ENCODE measurements around the gene SLC10A1.
"Not testable (repeated sequence)": the region's sequence is repeated elsewhere in the genome, so short reads cannot be mapped to it uniquely, and the experiment has no call there.

The SLC10A1 gene

DNA sequence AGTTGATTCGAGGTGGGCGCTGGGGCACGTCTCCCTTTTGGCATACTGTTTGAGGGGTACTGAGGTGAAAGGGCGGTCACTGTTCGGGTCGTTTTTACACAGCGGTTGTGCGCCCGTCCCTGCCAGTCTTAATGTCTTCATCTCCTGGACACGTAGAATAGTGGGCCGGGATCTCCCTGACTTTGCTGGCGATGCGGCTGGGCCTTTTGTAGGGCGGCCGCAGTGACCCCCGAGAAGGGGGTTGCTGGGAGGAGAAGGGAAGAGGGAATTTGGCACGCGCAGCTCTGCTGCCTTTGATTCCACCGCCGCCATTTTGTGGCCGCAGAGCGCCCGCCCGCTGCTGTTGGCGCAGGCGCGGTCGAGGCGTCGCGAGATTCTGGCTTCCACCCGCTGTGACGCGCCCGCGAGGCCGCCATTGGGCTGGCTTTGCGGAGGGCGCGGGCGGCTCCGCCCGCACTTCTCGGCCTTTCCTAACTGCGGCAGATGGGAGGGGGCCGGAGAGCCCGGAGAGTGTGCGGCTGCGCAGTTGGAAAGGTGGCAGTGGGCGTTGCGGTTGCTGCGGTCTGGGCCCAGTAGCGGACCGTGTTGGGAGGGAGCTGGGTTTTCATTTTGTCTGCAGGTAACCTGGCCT, 29.6 kb downstream of the SLC10A1 start:
- peak; percentile 89 to 90 for DNase-seq

DNA sequence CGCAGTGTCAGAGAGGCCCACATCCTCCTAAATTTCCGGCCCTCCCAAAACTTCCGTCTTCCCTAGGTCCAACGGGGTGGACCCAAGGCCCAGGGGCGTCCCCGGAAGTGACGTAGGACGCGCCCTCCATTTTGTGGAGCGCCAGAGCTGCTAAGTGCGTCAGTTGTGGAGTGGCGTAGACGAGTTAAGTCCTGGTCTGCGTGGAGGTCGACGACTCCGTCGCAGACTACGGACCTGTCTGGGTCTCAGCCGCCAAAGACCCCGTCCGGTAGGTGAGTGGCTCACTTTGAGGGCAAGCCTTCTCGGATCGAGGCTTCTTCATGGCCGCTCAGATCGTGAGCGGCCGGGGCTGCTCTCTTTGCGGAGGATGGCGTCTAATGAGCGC, 30.1 kb downstream of the SLC10A1 start, which contains the start of gene SRSF5:
SRSF5 (plus strand) TSS at position 159 of the 385 bp plus-strand sequence. CDS start 1,015 bp downstream, outside the sequence.
- peak; percentile 87 to 91 for DNase-seq

DNA sequence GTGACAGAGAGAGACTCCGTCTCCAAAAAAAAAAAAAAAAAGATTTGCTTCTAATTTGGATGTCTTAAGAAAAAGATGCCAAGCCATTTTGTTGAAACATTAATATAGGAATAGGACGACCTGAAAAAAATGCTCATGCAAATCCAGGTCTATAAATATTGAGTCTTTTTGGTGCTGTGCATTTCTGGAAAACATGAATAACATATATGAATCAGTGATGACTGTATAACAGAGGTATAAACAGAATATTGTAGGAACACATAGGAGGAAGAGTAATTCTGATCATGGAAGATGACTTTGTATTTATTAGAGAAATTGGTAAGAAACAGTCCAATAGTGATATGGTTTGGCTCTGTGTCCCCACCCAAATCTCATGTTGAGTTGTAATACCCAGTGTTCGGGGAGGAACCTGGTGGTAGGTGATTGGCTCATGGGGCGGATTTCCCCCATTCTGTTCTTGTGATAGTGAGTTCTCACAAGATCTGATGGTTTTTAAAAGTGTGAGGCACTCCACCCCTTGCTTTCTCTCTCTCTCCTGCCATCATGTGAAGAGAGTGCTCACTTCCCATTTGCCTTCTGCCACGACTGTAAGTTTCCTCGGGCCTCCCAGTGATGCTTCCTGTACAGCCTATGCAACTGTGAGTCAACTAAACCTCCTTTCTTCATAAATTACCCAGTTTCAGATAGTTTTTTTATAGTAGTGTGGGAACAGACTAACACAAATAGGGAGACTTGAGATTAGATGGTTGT, 33.1 kb downstream of the SLC10A1 start:
- DNase-seq, result peak; percentile 22 to 25

DNA sequence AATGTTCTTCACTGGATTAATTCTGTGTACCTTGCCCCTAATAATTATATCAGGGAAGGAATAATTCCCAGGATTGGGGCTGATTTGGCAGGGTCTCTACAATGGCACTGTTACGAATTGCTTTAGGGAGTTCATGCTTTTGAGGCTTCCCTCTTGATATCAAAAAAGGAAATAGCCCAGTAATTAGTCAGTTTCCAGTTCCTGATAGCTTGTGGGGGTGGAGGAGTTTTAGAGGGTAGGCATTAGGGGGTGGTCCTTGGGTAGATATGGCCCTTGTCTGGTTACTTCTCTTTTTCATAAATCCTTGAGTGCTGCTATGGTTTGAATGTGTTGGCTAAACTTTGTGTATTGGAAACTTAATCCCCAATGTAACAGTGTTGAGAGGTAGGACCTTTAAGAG, 36.2 kb downstream of the SLC10A1 start:
- DNase-seq, result no peak

DNA sequence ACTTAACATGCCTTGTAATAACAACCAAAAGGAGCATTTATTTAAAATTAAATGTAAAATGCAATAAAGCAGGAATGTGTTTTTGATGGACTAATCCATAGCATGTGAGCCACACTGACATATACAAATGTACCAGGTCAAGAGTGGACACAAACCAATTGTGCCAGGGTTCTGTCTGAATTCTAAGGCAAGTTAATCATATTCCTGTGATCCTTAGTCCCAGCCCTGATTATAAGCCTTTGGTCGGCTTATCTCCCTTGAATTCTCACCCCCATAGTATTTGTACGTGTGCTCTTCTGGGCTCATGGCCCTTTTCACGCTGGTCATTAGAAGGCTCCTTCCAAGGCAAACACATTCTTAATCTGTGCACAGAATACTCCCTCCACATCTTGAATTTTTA, 40.7 kb downstream of the SLC10A1 start:
- no peak for DNase-seq

DNA sequence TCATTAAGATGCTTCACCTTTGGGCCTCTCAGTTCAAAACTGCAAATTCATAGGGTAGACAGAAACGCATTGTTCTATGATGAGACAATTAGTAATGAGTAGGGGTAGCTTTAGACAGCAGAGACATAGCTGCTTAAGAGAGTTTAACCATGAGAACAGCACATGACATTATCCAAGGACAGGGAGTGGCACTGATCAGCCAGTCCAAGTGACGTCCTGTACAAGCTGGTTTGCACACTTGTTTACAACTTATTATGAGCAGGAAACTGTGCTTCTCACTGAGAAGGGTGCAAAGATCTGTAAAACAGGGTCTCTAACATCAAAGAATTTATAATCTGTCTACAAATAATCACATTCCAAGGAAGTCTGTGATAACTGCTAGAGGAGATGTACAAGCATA, 41.3 kb downstream of the SLC10A1 start:
- no peak for DNase-seq

DNA sequence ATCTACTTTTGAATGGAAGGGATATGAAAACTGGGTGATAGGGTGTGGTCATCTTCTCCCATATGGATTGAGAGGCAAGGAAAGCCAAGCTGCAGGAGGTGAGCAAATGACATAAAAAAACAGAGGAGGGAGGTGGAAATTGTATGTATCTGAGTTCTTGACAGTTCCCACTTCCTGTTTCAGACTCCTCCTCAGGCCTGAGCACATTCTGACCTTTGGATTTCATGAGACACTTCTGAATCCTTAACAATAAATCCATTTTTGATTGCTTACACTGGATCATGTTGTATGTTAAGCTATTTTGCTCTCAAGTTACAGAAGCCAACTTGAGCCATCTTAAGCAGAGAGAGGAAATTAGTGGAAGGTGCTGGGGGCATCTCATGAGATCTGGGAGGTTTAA, 41.7 kb downstream of the SLC10A1 start:
- no peak for DNase-seq

DNA sequence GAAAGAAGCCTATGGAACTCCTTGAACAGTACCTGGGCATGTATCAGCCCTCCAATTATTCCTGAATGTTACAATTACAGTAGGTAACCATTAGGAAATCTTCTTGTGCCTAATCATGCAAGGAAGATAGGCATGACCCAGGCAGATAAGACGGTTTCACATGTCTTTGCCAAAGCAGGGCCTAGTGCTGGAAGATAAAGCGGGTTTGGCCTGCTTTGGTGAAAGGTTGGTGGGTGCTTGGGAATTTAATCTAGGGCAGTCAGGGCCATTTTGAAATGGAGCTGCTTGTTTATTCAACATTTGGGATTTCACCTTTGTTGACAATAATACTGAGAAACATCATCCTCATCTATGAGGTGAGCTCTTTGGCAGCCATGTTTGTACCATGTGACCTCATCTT, 42.6 kb downstream of the SLC10A1 start:
- DNase-seq, result no peak

DNA sequence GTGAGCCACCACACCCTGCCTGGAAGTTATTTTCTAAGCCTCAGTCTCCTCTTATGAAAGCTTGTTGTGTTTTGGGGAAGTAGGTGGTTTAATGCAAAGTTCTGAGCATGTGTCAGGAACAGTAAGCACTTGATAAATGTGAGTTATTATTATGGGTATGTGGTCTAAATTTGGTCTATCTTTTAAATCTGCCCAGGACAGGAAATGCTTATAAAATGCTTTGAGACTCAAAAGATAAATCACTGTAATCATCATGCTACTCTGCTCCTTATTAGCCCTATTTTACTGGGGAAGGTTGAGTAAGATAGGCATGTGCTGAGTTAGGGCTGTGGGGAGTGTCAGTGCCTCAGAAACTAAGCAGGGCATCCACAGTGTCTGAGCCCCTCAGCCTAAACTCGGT, 43.2 kb downstream of the SLC10A1 start:
- no peak for DNase-seq

DNA sequence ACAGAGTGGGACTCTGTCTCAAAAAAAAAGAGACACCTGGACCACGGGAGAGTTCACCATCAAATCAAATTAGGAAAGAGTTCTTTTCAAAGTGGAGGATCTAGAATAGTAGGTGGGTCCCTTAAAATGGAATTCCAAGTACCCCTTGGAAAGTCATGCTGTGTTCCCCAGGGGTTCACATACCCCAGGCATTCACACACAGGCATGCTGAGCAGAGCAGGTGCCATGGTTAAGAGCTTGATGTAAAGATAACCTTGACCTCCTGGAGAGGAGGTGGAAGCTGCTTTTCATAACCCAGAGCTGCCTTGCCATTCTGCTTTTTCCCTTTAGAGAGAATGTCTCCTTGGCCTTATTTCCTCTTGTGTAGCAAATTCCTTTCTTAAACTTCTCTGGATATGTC, 44.3 kb downstream of the SLC10A1 start:
- no peak for DNase-seq

DNA sequence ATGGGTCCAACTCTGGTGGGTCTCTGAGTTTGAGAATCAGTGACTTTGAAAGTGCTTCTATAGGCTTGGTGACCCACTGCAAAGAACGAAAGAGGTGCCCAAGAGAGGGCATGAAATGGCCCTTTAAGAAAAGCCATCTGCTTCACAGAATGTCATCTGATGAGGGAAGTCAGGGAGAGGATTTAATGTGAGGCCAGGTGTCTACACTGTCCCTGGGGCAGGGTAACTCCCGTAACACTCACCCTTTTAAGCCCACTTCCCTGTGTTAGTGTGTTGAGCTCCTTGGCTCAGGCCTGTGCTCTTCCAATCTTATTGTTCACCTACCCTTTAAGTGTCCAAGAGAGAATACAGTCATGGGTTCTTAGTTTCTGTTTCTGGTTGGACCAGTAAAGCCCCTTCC, 46.5 kb downstream of the SLC10A1 start:
- DNase-seq, result no peak

DNA sequence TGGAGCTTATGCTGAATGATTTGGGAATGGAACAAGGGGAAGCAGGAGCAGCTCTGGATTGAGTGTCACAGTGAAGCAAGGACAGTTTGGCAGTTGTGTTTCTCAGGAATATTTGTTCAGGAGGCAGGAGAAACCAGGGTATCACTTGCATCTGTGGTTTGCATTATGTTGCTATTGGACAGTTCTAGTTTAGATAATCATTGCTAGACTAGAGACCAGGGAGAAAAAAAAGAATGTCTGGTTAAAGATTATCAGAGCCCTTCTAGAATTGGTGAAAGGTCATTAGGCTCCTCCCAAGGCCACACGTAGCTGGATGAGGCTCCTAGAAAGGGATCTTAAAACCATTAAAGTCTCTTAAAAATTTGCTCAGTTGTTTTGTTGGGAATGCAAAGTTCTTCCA, 47.1 kb downstream of the SLC10A1 start:
- no peak for DNase-seq

DNA sequence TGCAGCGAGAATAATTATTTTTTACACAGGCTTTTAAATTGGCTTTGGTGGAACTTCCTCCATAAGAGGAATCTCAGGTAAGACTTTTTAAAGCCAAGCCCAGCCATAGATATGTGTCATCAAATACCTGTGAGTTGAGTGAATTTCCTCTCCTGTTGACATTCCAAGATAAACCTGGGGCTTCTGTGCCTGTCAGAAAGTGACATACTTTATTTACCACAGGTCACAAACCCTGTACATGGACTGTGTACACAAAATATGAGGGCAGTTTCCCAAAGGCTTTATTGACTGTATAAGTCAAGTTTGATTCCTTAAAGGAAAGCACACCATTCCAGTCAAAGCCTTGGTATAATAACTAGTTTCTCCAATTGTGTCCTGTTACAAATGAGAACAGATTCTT, 56.0 kb downstream of the SLC10A1 start:
- DNase-seq, result no peak

DNA sequence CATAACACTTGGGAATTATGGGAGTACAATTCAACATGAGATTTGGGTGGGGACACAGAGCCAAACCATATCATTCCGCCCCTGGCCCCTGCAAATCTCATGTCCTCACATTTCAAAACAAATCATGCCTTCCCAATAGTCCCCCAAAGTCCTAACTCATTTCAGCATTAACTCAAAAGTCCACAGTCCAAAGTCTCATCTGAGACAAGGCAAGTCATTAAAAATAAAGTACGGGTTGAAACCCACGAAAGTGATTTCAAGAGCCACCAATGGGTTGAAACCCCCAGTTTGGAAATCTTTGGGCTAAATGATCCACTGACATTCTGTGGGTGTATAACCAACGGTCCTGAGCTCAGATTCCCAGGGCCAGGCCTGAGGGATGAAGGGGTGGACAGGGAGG, 60.6 kb downstream of the SLC10A1 start:
- not testable (repeated sequence) for DNase-seq

DNA sequence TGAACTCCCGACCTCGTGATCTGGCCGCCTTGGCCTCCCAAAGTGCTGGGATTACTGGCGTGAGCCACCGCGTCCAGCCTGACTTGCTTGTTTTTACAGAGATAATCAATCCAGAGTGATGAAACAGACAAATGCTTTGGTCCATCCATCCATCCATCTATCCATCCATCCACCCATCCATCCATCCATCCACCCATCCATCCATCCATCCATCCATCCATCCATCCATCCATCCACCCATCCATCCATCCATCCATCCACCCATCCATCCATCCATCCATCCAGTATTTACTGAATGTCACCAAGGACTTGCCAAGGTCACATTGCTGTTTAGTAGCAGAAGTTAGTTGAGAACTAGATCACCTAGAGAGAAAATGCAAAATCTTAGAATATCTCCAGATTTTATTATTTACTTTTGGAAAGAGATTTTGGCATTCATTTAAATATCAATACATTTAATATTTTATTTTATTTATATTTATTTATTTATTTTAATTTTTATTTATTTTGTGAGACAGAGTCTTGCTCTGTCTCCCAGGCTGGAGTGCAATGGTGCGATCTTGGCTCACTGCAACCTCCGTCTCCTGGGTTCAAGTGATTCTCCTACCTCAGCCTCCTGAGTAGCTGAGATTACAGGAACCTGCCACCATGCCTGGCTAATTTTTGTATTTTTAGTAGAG, 65.0 kb downstream of the SLC10A1 start:
- not testable (repeated sequence) for DNase-seq

DNA sequence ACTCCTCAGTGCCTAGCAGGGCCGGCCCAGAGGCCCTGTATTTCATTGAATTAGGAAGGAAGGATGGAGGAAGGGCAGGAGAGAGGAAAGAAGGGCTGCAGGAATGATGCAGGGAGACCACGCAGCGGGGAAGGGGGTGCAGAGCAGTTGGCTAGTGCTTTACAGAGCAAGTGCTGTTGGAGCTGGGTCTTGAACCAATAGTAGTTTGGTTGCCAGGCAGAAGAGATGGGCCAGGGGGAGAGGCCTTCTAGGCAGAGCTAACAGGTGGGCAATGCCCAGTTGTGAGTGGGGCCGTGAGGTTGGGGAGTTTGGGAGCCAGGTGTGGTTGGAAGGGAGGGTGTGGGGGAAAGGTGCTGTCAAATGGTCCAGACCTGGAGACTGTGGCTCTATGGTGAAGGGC, 69.2 kb downstream of the SLC10A1 start:
- DNase-seq, result no peak

DNA sequence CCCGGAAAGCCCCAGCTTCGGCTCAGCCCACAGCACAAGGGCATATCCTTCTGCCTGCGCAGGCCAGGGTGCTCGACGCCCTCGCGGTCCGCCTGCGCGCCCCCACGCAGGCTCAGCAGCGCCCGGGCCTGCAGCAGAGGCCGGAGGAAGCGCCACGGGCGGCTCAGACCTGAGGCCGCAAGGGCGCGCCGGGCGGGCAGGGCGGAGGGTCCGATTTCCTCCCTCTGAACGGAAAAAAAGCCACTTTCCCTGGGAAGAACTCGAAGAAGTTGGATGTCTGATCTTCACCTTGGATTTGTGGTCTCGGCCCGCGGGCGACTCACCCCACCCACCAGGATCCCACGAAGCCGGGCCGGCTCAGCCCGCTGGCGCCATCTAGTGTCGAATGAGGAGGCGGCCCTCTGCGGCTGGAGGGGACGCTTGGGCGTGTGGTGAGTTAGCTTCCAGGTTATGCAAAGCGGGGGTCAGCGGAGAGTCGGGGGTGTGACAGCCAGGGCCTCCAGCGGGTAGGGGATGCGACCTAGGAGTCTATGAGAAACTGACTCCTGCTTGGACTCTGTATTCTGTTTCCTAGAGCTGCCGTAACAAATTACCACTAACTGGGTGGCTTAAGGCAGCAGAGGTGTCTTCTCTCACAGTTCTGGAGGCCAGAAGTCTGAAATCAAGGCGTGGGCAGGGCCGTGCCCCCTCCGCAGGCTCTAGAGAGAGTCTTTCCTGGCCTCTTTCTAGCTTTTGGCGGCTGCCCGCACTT, 70.1 kb downstream of the SLC10A1 start:
- DNase-seq, result peak; percentile 89 to 94
